Cardiac muscle cell (in vitro differentiated cells and primary cell): ENCODE data around the gene GLB1L2. TPM values are rescaled to one million over a fixed set of nuclear protein-coding genes. Genes with fewer than 3 reads are reported as not detected.

Experiments
- DNase-seq, 2 donors: peaks; one replicate each; pipeline versions ENCODE4 v3.0.0 to v3.0.0-alpha.2; 2010 to 2017; ENCODE audit warnings: low read depth in 1 of 2, low spot score in 1 of 2
- H3K27ac ChIP-seq: fragments of 200-600 bp; sonication (generic); 2 replicates; pipeline ENCODE4 v1.5.1; 2016
- H3K27me3 ChIP-seq: fragments of 200-600 bp; sonication (generic); 2 replicates; pipeline ENCODE4 v1.6.0; 2016; ENCODE audit warnings: control low read depth
- H3K36me3 ChIP-seq: fragments of 200-600 bp; sonication (generic); 2 replicates; pipeline ENCODE4 v1.5.1; 2016; ENCODE audit warnings: control low read depth
- H3K4me1 ChIP-seq: fragments of 200-600 bp; sonication (generic); 2 replicates; pipeline ENCODE4 v1.8.1; 2017; ENCODE audit warnings: low read depth, mild to moderate bottlenecking, mixed run types
- H3K4me3 ChIP-seq: fragments of 200-600 bp; sonication (generic); 2 replicates; pipeline ENCODE4 v1.5.1; 2016; ENCODE audit warnings: mild to moderate bottlenecking
- H3K9me3 ChIP-seq: fragments of 200-600 bp; sonication (generic); 2 replicates; pipeline ENCODE4 v1.5.1; 2017; ENCODE audit warnings: low read depth, mild to moderate bottlenecking, control low read depth
- CTCF ChIP-seq: IDR thresholded peaks from 2 replicates; pipeline ENCODE4 v1.5.1; 2012; ENCODE audit warnings: low read depth, mild to moderate bottlenecking, low read length
- polyA plus RNA-seq: library from polyadenylated mRNA; unstranded; fragments of >200 nt; fragmentation: Nextera tagmentation; extraction: Ambion mirVana; gene quantifications from 2 replicates; pipeline ENCODE4 v1.2.1, GENCODE V29; 2016
- total RNA-seq: library from RNA; depleted of rRNA; stranded (reverse); fragments of >200 nt; gene quantifications from 2 replicates; pipeline ENCODE4 v1.2.3, GENCODE V29; 2016

GLB1L2 gene
- total and polyA plus RNA-seq, 2 experiments from 2014 or later: 2.6 to 3.8 TPM

- Histone ChIP-seq H3K27me3 (peaks cover 21% of the 10 kb centered on the region), H3K36me3 (no peaks in the 10 kb centered on the region), H3K4me1 (no peaks in the 10 kb centered on the region), H3K4me3 (no peak overlapping the region), H3K27ac (no peak overlapping the region), H3K9me3 (no peaks in the 10 kb centered on the region)
- DNase-seq: no peak
- TF ChIP-seq CTCF: no peak
Measured at GRCh38 chr11:134405841-134406240, 74.1 kb downstream of the GLB1L2 start.

GRCh38 chr11:134406264-134407185 lies 74.7 kb downstream of the GLB1L2 start:
- Histone ChIP-seq H3K4me1 (no peaks in the 10 kb centered on the region), H3K27me3 (peaks cover 27% of the 10 kb centered on the region), H3K9me3 (no peaks in the 10 kb centered on the region), H3K36me3 (no peaks in the 10 kb centered on the region), H3K4me3 (no peak overlapping the region), H3K27ac (no peak overlapping the region)
- DNase-seq: no peak
- no peak for TF ChIP-seq CTCF

- TF ChIP-seq CTCF: no peak
- H3K27me3 ChIP-seq: peaks cover 33% of the 10 kb centered on the region
- H3K27ac ChIP-seq: no peak overlapping the region
- H3K4me3 ChIP-seq: no peak overlapping the region
- H3K9me3 ChIP-seq: no peaks in the 10 kb centered on the region
- no peaks in the 10 kb centered on the region for H3K36me3 ChIP-seq
- no peaks in the 10 kb centered on the region for H3K4me1 ChIP-seq
- no peak for DNase-seq
Measured at GRCh38 chr11:134407321-134407828, 75.6 kb downstream of the GLB1L2 start.

- no peaks in the 10 kb centered on the region for H3K4me1 ChIP-seq
- DNase-seq: no peak
Measured at GRCh38 chr11:134407923-134408322, 76.1 kb downstream of the GLB1L2 start.

More at GRCh38 chr11:134407923-134408322, 76.1 kb downstream of the GLB1L2 start:
- Histone ChIP-seq H3K36me3 (no peaks in the 10 kb centered on the region), H3K4me3 (no peak overlapping the region), H3K27ac (no peak overlapping the region), H3K27me3 (peaks cover 38% of the 10 kb centered on the region), H3K9me3 (no peaks in the 10 kb centered on the region)
- TF ChIP-seq CTCF: no peak
